PC-3 (cell line): Measurements from ENCODE around the gene KCNV2.

Experiments
- CTCF ChIP-seq: fragments of 300-600 bp; sonication (generic); conservative IDR thresholded peaks from 2 replicates; pipeline ENCODE4 v1.5.1; 2017; ENCODE audit warnings: antibody characterized with exemption, low read depth, mild to moderate bottlenecking, low read length
- EZH2 ChIP-seq: fragments of 300-600 bp; sonication (generic); IDR thresholded peaks from one replicate; pipeline ENCODE4 v1.6.1; 2017; ENCODE audit warnings: antibody characterized with exemption, mild to moderate bottlenecking, low read length; ENCODE audit not compliant: unreplicated experiment
- EZH2phosphoT487 ChIP-seq: fragments of 300-600 bp; sonication (generic); IDR thresholded peaks from 2 replicates; pipeline ENCODE4 v1.6.1; 2018; ENCODE audit warnings: mild to moderate bottlenecking, antibody characterized with exemption, low read length, borderline replicate concordance

DNA sequence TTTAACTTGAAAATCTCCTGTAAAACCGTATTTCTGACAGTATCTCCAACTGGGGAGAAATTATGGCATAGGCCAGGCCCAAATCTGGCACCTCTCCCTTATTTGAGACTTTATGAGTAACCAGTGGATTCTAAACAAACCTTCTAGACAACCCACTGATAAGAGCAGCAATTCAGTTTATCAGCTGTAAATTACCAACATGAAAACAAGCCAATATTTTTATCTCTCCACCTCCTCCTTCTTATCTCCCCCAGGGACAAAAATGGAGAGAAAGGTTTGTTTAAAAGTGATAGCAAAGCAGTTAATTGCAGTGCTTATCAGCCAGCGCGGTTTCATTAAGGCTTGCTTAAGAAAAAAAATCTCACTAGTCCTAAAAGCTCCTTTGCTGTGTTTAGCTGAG lies 53.8 kb downstream of the KCNV2 start:
- TF ChIP-seq CTCF = no peak
- TF ChIP-seq EZH2 = no peak
- no peak for TF ChIP-seq EZH2phosphoT487
